Measurements from ENCODE around the gene LRRC1. TPM values are rescaled to one million over a fixed set of nuclear protein-coding genes. Genes with fewer than 3 reads are reported as not detected.

Gene LRRC1
- total and polyA plus RNA-seq, 2 of the 13 experiments (the other 11 are each of a cell fraction or from before 2014, with no cell fraction given): 15.6 to 27.7 TPM

- TF ChIP-seq FOXA1 (IDR thresholded peaks at IDR 0.05) (no peak), FOXA1 (CRISPR knock-in tag; IDR thresholded peaks at IDR 0.05) (peak; percentile 19; the same call in 1 of the 2 replicates), GATAD2A (CRISPR knock-in tag; IDR thresholded peaks at IDR 0.05) (0 out of 2 replicates have a peak, but pooled peaks have one; percentile 33), TEAD3 (CRISPR knock-in tag; optimal IDR thresholded peaks at IDR 0.05; ENCODE audit: borderline replicate concordance) (peak; percentile 40), ZNF331 (CRISPR knock-in tag; IDR thresholded peaks at IDR 0.05) (0 out of 2 replicates have a peak, but pooled peaks have one; percentile 7), ZFAT (CRISPR knock-in tag; conservative IDR thresholded peaks at IDR 0.05) (no peak), SOX5 (CRISPR knock-in tag; IDR thresholded peaks at IDR 0.05; ENCODE audit: borderline replicate concordance) (peak; percentile 87), SOX6 (IDR thresholded peaks at IDR 0.05) (no peak), SOX6 (CRISPR knock-in tag; IDR thresholded peaks at IDR 0.05) (peak; percentile 81)
Measured at GRCh38 chr6:53814353-53814752, 19.5 kb downstream of the LRRC1 start (continued).

- H3K79me2 ChIP-seq (ENCODE audit: insufficient read depth, low read length): peaks cover 77% of the 10 kb centered on the region
- H3K4me3 ChIP-seq (replicated peaks in 1 of 3; ENCODE audit: insufficient read depth in 1 of 3, low read depth in 2 of 3, low read length in 3 of 3): no peak overlapping the region
- no peak overlapping the region for H3K9ac ChIP-seq (ENCODE audit: insufficient read depth, low read depth, low read length)
- ChIA-PET POLR2A (interaction anchor here (5.2 kb wide), 1 partner anchor 22 kb away, joined by 44 read pairs; the partner anchor contains the start of gene LRRC1), CTCF (ENCODE audit: low intra/inter-chr PET ratio, low total read pairs) (no interaction called here)
- no peaks in the 10 kb centered on the region for H3K36me3 ChIP-seq (replicated peaks in 1 of 2; ENCODE audit: control insufficient read depth in 1 of 2, insufficient read depth in 2 of 2, low read length in 2 of 2)
- ATAC-seq (no peak), DNase-seq (ENCODE audit: low spot score) (no peak), FAIRE-seq (no peak)
- peaks cover 46% of the 10 kb centered on the region for H3K4me1 ChIP-seq (ENCODE audit: insufficient read depth, low read length)
- intact Hi-C loops (cut with micrococcal nuclease; ENCODE audit: unreplicated experiment): loop anchor here (5.0 kb wide), 1 partner anchor 42 kb away; no protein-coding TSS in a partner anchor
- BruUV-seq (replicated peaks): no TSS peak
- 94% methylated on average over 7 of the region's 7 CpGs for WGBS (ENCODE audit: low lambda C conversion rate)
- H3K27ac ChIP-seq (ENCODE audit: extremely low read length, insufficient read depth, low read length): no peak overlapping the region
- peaks cover 26% of the 10 kb centered on the region; the same call in 1 of the 2 replicates for H4K20me1 ChIP-seq (ENCODE audit: insufficient read depth, low read length)
- TF ChIP-seq TP53 (CRISPR knock-in tag; conservative IDR thresholded peaks at IDR 0.05) (no peak), THAP11 (CRISPR knock-in tag; IDR thresholded peaks at IDR 0.05) (no peak), ZNF660 (CRISPR knock-in tag; IDR thresholded peaks at IDR 0.05; ENCODE audit: borderline replicate concordance, low read depth) (no peak), HNF1A (IDR thresholded peaks at IDR 0.05; ENCODE audit: low read depth) (no peak), HNF1A (CRISPR knock-in tag; IDR thresholded peaks at IDR 0.05; ENCODE audit: borderline replicate concordance) (no peak)
- in situ Hi-C loops (cut with HindIII; ENCODE audit: extremely low pct_ligation_motif_present, low pct_unique_long_range_greater_than_20kb): no loop called here
- H2AFZ ChIP-seq (ENCODE audit: low read length): no peak overlapping the region
- no peaks in the 10 kb centered on the region for H3K9me3 ChIP-seq (ENCODE audit: low read length)
- no peaks in the 10 kb centered on the region for H3K27me3 ChIP-seq (ENCODE audit: control insufficient read depth in 1 of 2, insufficient read depth in 2 of 2, low read length in 2 of 2)
- no peak overlapping the region for H3K4me2 ChIP-seq (ENCODE audit: low read depth, low read length)
Measured at GRCh38 chr6:53815381-53816119, 20.7 kb downstream of the LRRC1 start.

All from HepG2 (cell line).